PC-3 (cell line): ENCODE measurements around the gene UGCG. TPM values are rescaled to one million over a fixed set of nuclear protein-coding genes. Genes with fewer than 3 reads are reported as not detected.

Experiments used
- ATAC-seq: fragments of 200-7000 bp; cut with Tn5 transposase; 2 replicates; pipeline ENCODE4 v1.9.1; 2020; ENCODE audit warnings: mild to moderate bottlenecking, moderate library complexity
- BruUV-seq: library from RNA; stranded (reverse); fragments of 400-500 nt; replicated peaks from 2 replicates; lab custom pipeline; 2021; lab: Mats Ljungman, UMichigan
- CTCF ChIA-PET: fragments of 300-600 bp; sonication (Branson Sonifier 250); formaldehyde crosslinking; loops from one replicate; lab custom pipeline; 2022; ENCODE audit warnings: antibody characterized with exemption; lab: Charles Lee
- POLR2A ChIA-PET: fragments of 300-600 bp; sonication (Branson Sonifier 250); formaldehyde crosslinking; loops from one replicate; lab custom pipeline; 2022; ENCODE audit warnings: antibody characterized with exemption; ENCODE audit not compliant: unreplicated experiment; lab: Charles Lee
- DNase-seq: peaks from one replicate; pipeline ENCODE4 v3.0.0-alpha.2; 2015
- H2AFZ ChIP-seq: fragments of 300-600 bp; sonication (generic); 2 replicates; pipeline ENCODE4 v1.6.0; 2016; ENCODE audit warnings: antibody characterized with exemption, low read length
- H3F3A ChIP-seq: fragments of 300-600 bp; sonication (generic); one replicate; pipeline ENCODE4 v1.6.0; 2017; ENCODE audit warnings: antibody characterized with exemption, low read length, control low read depth, mild to moderate bottlenecking; ENCODE audit not compliant: unreplicated experiment
- H3K27ac ChIP-seq: fragments of 300-600 bp; sonication (generic); 2 replicates; pipeline ENCODE4 v1.5.1; 2016; ENCODE audit warnings: mild to moderate bottlenecking, low read length
- H3K27me3 ChIP-seq: fragments of 300-600 bp; sonication (generic); 2 replicates; pipeline ENCODE4 v1.6.1; 2016; ENCODE audit warnings: low read length, mixed read lengths
- H3K36me3 ChIP-seq: fragments of 300-600 bp; sonication (generic); 2 replicates; pipeline ENCODE4 v1.6.1; 2016; ENCODE audit warnings: low read depth, mixed run types, low read length, mixed read lengths
- H3K4me1 ChIP-seq: fragments of 300-600 bp; sonication (generic); 2 replicates; pipeline ENCODE4 v1.5.1; 2016; ENCODE audit warnings: low read length; ENCODE audit not compliant: insufficient read depth
- H3K4me2 ChIP-seq: fragments of 300-600 bp; sonication (generic); 2 replicates; pipeline ENCODE4 v1.6.0; 2016; ENCODE audit warnings: low read length
- H3K4me3 ChIP-seq: fragments of 300-600 bp; sonication (generic); 2 replicates; pipeline ENCODE4 v1.5.1; 2016; ENCODE audit warnings: mild to moderate bottlenecking, low read length, mixed read lengths
- H3K79me2 ChIP-seq: fragments of 300-600 bp; sonication (generic); 2 replicates; pipeline ENCODE4 v1.6.1; 2017; ENCODE audit warnings: low read length, mixed read lengths
- H3K9ac ChIP-seq: fragments of 300-600 bp; sonication (generic); 2 replicates; pipeline ENCODE4 v1.6.0; 2016; ENCODE audit warnings: mild to moderate bottlenecking, low read length
- H3K9me2 ChIP-seq: fragments of 300-600 bp; sonication (generic); replicated peaks from 2 replicates; pipeline ENCODE4 v1.6.1; 2016; ENCODE audit warnings: mixed run types, low read length, mixed read lengths
- H3K9me3 ChIP-seq: fragments of 300-600 bp; sonication (generic); 2 replicates; pipeline ENCODE4 v1.6.1; 2016; ENCODE audit warnings: low read length, mixed read lengths
- H4K20me1 ChIP-seq: fragments of 300-600 bp; sonication (generic); 2 replicates; pipeline ENCODE4 v1.6.1; 2016; ENCODE audit warnings: low read length, mixed read lengths
- CTCF ChIP-seq: fragments of 300-600 bp; sonication (generic); conservative IDR thresholded peaks from 2 replicates; pipeline ENCODE4 v1.5.1; 2017; ENCODE audit warnings: antibody characterized with exemption, low read depth, mild to moderate bottlenecking, low read length
- EZH2 ChIP-seq: fragments of 300-600 bp; sonication (generic); IDR thresholded peaks from one replicate; pipeline ENCODE4 v1.6.1; 2017; ENCODE audit warnings: antibody characterized with exemption, mild to moderate bottlenecking, low read length; ENCODE audit not compliant: unreplicated experiment
- EZH2phosphoT487 ChIP-seq: fragments of 300-600 bp; sonication (generic); IDR thresholded peaks from 2 replicates; pipeline ENCODE4 v1.6.1; 2018; ENCODE audit warnings: mild to moderate bottlenecking, antibody characterized with exemption, low read length, borderline replicate concordance
- intact Hi-C: fragments of 100-400 bp; cut with micrococcal nuclease; formaldehyde crosslinking; loops from 2 replicates; pipeline ENCODE4 v1.9.0; 2023
- total RNA-seq: library from RNA; depleted of rRNA; stranded (reverse); fragments of >200 nt; gene quantifications from 2 replicates; pipeline ENCODE4 v1.2.3, GENCODE V29; 2014

The UGCG gene
- total RNA-seq, 1 experiment from 2014 or later: 29.4 TPM

- H3K4me2 ChIP-seq: no peak overlapping the region
- no peaks in the 10 kb centered on the region for H3F3A ChIP-seq
- DNase-seq: no peak
- H3K79me2 ChIP-seq: peaks cover 98% of the 10 kb centered on the region
- ChIA-PET POLR2A (interaction anchor here (0.5 kb wide), 1 partner anchor 37 kb away, joined by 4 read pairs; no protein-coding TSS in a partner anchor), CTCF (no interaction called here)
- no peak overlapping the region for H3K27ac ChIP-seq
- no peaks in the 10 kb centered on the region for H3K9me3 ChIP-seq
- ATAC-seq: no peak
- H3K4me1 ChIP-seq: no peaks in the 10 kb centered on the region
- no peak overlapping the region for H3K9ac ChIP-seq
- no peaks in the 10 kb centered on the region for H3K27me3 ChIP-seq
- BruUV-seq: TSS peak; percentile 25
- H4K20me1 ChIP-seq: peaks cover 21% of the 10 kb centered on the region
- no peak overlapping the region for H3K4me3 ChIP-seq
- no peak overlapping the region for H2AFZ ChIP-seq
- TF ChIP-seq EZH2 (no peak), CTCF (no peak), EZH2phosphoT487 (no peak)
- H3K9me2 ChIP-seq: no peaks in the 10 kb centered on the region
- peaks cover 22% of the 10 kb centered on the region for H3K36me3 ChIP-seq
- intact Hi-C loops: no loop called here
Measured at GRCh38 chr9:111915425-111915758, 18.8 kb downstream of the UGCG start.

- Histone ChIP-seq H3F3A (no peaks in the 10 kb centered on the region), H3K27me3 (no peaks in the 10 kb centered on the region), H3K79me2 (peaks cover 98% of the 10 kb centered on the region), H4K20me1 (peaks cover 19% of the 10 kb centered on the region; the same call in 1 of the 2 replicates), H3K36me3 (peaks cover 22% of the 10 kb centered on the region), H3K9ac (no peak overlapping the region), H2AFZ (no peak overlapping the region), H3K9me3 (no peaks in the 10 kb centered on the region), H3K9me2 (no peaks in the 10 kb centered on the region), H3K27ac (no peak overlapping the region), H3K4me3 (no peak overlapping the region), H3K4me2 (no peak overlapping the region), H3K4me1 (no peaks in the 10 kb centered on the region)
- ChIA-PET POLR2A (no interaction called here), CTCF (no interaction called here)
- ATAC-seq (no peak), DNase-seq (no peak)
- BruUV-seq: no TSS peak
- TF ChIP-seq EZH2phosphoT487: no peak
- TF ChIP-seq CTCF: no peak
- no peak for TF ChIP-seq EZH2
- intact Hi-C loops: no loop called here
Measured at GRCh38 chr9:111916234-111916645, 19.6 kb downstream of the UGCG start.

DNA sequence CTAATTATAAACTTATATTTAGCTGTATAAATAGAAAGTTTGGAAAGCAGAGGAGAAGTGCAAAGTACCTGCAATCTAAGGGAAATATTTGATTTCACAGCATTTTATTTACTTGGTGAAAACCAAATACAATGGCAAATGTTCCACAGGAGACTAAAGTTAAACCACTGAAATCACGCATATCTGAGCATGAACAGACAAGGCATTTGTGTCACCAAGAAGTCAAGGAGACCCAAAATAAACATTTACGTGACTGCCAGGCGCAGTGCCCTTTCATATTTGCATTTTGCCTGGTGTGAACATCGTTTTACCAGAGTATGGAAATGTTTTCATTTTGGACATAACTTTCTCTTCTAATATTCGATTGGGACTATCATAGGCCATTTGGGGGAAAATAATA lies 20.6 kb downstream of the UGCG start:
- Histone ChIP-seq H3K9me3 (no peaks in the 10 kb centered on the region), H3K4me3 (no peak overlapping the region), H3K36me3 (peaks cover 22% of the 10 kb centered on the region), H3K79me2 (peaks cover 99% of the 10 kb centered on the region), H4K20me1 (peaks cover 19% of the 10 kb centered on the region; the same call in 1 of the 2 replicates), H2AFZ (no peak overlapping the region), H3K27me3 (no peaks in the 10 kb centered on the region), H3K9me2 (no peaks in the 10 kb centered on the region), H3K27ac (no peak overlapping the region), H3K4me1 (no peaks in the 10 kb centered on the region), H3K9ac (no peak overlapping the region), H3F3A (no peaks in the 10 kb centered on the region), H3K4me2 (no peak overlapping the region)
- no peak for DNase-seq
- no peak for ATAC-seq
- CTCF ChIA-PET: no interaction called here
- no peak for TF ChIP-seq EZH2phosphoT487
- no peak for TF ChIP-seq CTCF
- TF ChIP-seq EZH2: no peak
- POLR2A ChIA-PET: no interaction called here
- no TSS peak for BruUV-seq
- intact Hi-C loops: no loop called here
